Mesendoderm (in vitro differentiated cells): Measurements from ENCODE around the gene IP6K3.

Experiments
- DNase-seq: peaks from one replicate; pipeline ENCODE4 v3.0.0; 2013
- H2AK5ac ChIP-seq: 2 replicates; pipeline ENCODE4 v1.6.1; 2013; ENCODE audit warnings: low read length, inconsistent platforms
- H2BK120ac ChIP-seq: 2 replicates; pipeline ENCODE4 v1.6.1; 2013; ENCODE audit warnings: low read depth, mild to moderate bottlenecking, low read length, moderate library complexity, mixed read lengths
- H2BK15ac ChIP-seq: replicated peaks from 2 replicates; pipeline ENCODE4 v1.6.1; 2013; ENCODE audit warnings: low read depth, mild to moderate bottlenecking, moderate library complexity
- H2BK5ac ChIP-seq: 2 replicates; pipeline ENCODE4 v1.6.1; 2013; ENCODE audit warnings: low read length, inconsistent platforms
- H3K18ac ChIP-seq: 2 replicates; pipeline ENCODE4 v1.6.1; 2013; ENCODE audit warnings: mild to moderate bottlenecking, low read length, mixed read lengths
- H3K23ac ChIP-seq: one replicate; pipeline ENCODE4 v1.6.1; 2013; ENCODE audit warnings: low read length
- H3K27ac ChIP-seq: 2 replicates; pipeline ENCODE4 v1.5.1; 2013; ENCODE audit warnings: low read depth, mild to moderate bottlenecking, inconsistent platforms, low read length, moderate library complexity
- H3K27me3 ChIP-seq: 2 replicates; pipeline ENCODE4 v1.6.1; 2013; ENCODE audit warnings: low read length, control low read depth, mild to moderate bottlenecking, inconsistent platforms; ENCODE audit not compliant: insufficient read depth, poor library complexity
- H3K36me3 ChIP-seq: 2 replicates; pipeline ENCODE4 v1.6.1; 2013; ENCODE audit warnings: low read length, inconsistent platforms; ENCODE audit not compliant: control insufficient read depth, insufficient read depth
- H3K4ac ChIP-seq: one replicate; pipeline ENCODE4 v1.6.1; 2013; ENCODE audit warnings: low read depth, mild to moderate bottlenecking, low read length, moderate library complexity
- H3K4me1 ChIP-seq: 2 replicates; pipeline ENCODE4 v1.6.1; 2013; ENCODE audit warnings: low read depth, low read length, inconsistent platforms; ENCODE audit not compliant: control insufficient read depth
- H3K4me2 ChIP-seq: 2 replicates; pipeline ENCODE4 v1.6.1; 2013; ENCODE audit warnings: low read length
- H3K4me3 ChIP-seq: 2 replicates; pipeline ENCODE4 v1.5.1; 2013; ENCODE audit warnings: mild to moderate bottlenecking, low read length
- H3K56ac ChIP-seq: one replicate; pipeline ENCODE4 v1.6.1; 2013; ENCODE audit warnings: low read length
- H3K79me1 ChIP-seq: 2 replicates; pipeline ENCODE4 v1.6.1; 2013; ENCODE audit warnings: low read length, inconsistent platforms
- H3K79me2 ChIP-seq: 2 replicates; pipeline ENCODE4 v1.6.1; 2013; ENCODE audit warnings: mild to moderate bottlenecking, low read length; ENCODE audit not compliant: control insufficient read depth, insufficient read depth
- H3K9ac ChIP-seq: 2 replicates; pipeline ENCODE4 v1.6.1; 2013; ENCODE audit warnings: low read length, inconsistent platforms
- H4K5ac ChIP-seq: one replicate; pipeline ENCODE4 v1.6.1; 2013; ENCODE audit warnings: low read length
- H4K8ac ChIP-seq: one replicate; pipeline ENCODE4 v1.6.1; 2013; ENCODE audit warnings: low read depth, mild to moderate bottlenecking, control low read depth, low read length, moderate library complexity
- WGBS: extraction: QIAGEN DNeasy Blood & Tissue Kit; methylation state at CpG from one replicate; pipeline ENCODE4 v1.1.7; 2013; ENCODE audit warnings: low lambda C conversion rate, missing lambda C conversion rate; ENCODE audit not compliant: insufficient coverage; ENCODE audit errors: extremely low coverage; 5-methylcytosine and 5-hydroxymethylcytosine counted together

The IP6K3 gene

DNA sequence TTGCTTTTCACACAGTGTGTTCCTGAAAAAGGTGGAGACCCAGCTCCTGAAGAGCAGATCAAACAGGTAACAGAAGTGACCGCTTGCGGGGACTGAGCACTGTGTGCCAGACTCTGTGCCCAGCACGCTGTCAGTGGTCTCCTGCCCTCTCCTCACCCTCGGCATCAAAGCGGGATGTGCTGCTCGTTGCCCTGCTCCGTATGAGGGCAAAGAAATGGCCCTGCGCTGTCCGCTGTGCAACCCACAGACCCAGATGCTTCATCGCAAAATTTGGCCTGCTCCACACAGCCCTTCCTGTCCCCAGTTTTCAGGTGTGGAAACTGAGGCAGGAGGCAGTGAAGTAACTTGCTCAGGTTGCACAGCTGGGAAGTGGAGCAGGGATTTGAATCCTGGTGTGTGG lies 48.9 kb downstream of the IP6K3 start:
- H3K4me1 ChIP-seq, result peaks cover 2% of the 10 kb centered on the region
- WGBS, result no CpG with 5 or more reads among the region's 10 CpGs
- H2BK5ac ChIP-seq, result no peak overlapping the region
- no peak overlapping the region for H3K27ac ChIP-seq
- no peaks in the 10 kb centered on the region for H3K79me1 ChIP-seq
- H2BK120ac ChIP-seq, result no peak overlapping the region
- H3K18ac ChIP-seq, result no peak overlapping the region
- H2BK15ac ChIP-seq, result no peak overlapping the region
- H2AK5ac ChIP-seq, result no peak overlapping the region
- DNase-seq, result no peak
- H4K5ac ChIP-seq, result no peak overlapping the region
- H3K27me3 ChIP-seq, result no peaks in the 10 kb centered on the region
- H3K36me3 ChIP-seq, result peaks cover 9% of the 10 kb centered on the region
- no peak overlapping the region for H4K8ac ChIP-seq
- no peak overlapping the region for H3K9ac ChIP-seq
- H3K23ac ChIP-seq, result no peak overlapping the region
- H3K4me3 ChIP-seq, result no peak overlapping the region
- H3K4me2 ChIP-seq, result no peak overlapping the region
- no peak overlapping the region for H3K4ac ChIP-seq
- H3K79me2 ChIP-seq, result no peaks in the 10 kb centered on the region
- no peak overlapping the region for H3K56ac ChIP-seq

DNA sequence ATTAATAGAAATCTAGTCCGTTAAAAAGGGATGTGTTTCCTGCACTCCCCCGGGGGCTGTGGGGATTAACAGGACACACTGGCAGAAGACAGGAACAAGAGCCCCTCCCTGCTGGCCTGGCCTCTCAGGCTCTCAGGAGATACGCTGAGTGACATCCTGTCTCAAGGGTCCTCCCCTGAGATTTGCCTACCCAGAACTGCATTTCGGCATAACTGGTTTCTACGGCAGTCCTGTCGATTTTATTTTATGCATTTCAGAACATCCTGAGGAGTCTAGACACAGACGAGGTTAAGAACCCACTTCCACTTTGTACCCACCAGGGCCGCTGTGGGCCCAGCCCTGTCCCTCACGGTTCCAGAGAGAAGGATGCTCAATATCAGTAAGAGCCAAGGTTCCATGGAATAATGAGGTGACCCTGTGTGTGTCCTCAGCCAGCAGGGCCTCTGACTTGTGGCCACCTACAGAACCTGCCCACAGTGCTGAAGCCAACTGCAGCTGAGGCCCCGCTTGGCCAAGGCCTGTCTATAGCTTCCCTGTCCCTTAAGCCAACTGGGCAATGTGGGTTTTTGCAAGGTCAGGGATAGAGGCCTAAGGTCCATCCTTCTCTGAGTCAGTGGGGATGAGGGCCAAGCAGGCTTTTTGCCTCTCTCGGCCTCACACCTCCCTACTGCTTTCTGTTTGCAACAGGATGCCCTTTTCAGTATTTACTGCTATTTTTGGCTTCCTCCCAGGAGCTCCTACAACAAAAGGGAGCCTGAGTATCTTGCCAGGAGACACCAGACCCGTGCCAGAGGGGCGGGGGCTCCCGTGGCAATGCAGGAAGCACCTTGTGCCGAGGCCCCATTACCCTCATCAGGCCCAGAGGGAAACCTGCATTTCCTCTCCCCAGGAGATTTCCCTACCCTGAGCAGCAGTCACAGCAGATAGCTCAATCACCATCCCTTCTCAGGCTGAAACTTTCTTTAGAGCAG lies 49.9 kb downstream of the IP6K3 start:
- no peak overlapping the region for H2AK5ac ChIP-seq
- H3K56ac ChIP-seq, result no peak overlapping the region
- H3K27me3 ChIP-seq, result no peaks in the 10 kb centered on the region
- no peak overlapping the region for H2BK15ac ChIP-seq
- peak overlapping the region; percentile 30 for H3K27ac ChIP-seq
- no peaks in the 10 kb centered on the region for H3K79me1 ChIP-seq
- no peak overlapping the region for H2BK120ac ChIP-seq
- H3K23ac ChIP-seq, result no peak overlapping the region
- no peak overlapping the region for H3K4me2 ChIP-seq
- H3K4ac ChIP-seq, result no peak overlapping the region
- WGBS, result no CpG with 5 or more reads among the region's 15 CpGs
- no peak overlapping the region for H3K18ac ChIP-seq
- no peak overlapping the region for H4K5ac ChIP-seq
- no peak overlapping the region for H4K8ac ChIP-seq
- no peak overlapping the region for H3K9ac ChIP-seq
- H3K79me2 ChIP-seq, result no peaks in the 10 kb centered on the region
- DNase-seq, result no peak
- peaks cover 3% of the 10 kb centered on the region for H3K4me1 ChIP-seq
- no peak overlapping the region for H3K4me3 ChIP-seq
- H3K36me3 ChIP-seq, result peaks cover 9% of the 10 kb centered on the region
- no peak overlapping the region for H2BK5ac ChIP-seq

DNA sequence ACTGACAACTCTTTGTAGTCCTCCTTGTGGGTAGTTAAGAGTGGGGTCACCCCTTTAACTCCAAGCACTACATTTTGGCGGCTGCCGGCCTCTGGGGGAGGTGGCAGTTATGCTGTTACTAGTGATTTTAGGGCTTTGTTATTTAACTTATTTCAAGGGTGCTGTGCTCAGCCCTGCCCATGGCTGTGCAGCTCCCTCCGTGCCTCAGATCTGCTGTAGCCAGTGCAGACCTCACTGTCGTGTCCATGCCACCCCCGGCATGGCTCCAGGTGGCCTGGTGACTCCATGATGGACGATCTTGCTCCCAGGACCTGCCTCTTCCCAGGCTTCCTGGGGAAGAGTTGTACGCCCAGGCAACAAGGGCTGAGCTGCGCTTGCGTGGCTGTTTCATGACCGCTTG lies 50.6 kb downstream of the IP6K3 start:
- peaks cover 4% of the 10 kb centered on the region for H3K4me1 ChIP-seq
- DNase-seq, result no peak
- H3K9ac ChIP-seq, result no peak overlapping the region
- H2BK15ac ChIP-seq, result no peak overlapping the region
- no peak overlapping the region for H3K4me2 ChIP-seq
- no peak overlapping the region for H4K5ac ChIP-seq
- no peak overlapping the region for H3K4me3 ChIP-seq
- H3K18ac ChIP-seq, result no peak overlapping the region
- no CpG with 5 or more reads among the region's 10 CpGs for WGBS
- no peak overlapping the region for H4K8ac ChIP-seq
- peaks cover 9% of the 10 kb centered on the region for H3K36me3 ChIP-seq
- no peak overlapping the region for H3K27ac ChIP-seq
- H3K27me3 ChIP-seq, result no peaks in the 10 kb centered on the region
- no peak overlapping the region for H2BK120ac ChIP-seq
- no peaks in the 10 kb centered on the region for H3K79me2 ChIP-seq
- no peak overlapping the region for H2BK5ac ChIP-seq
- H3K23ac ChIP-seq, result no peak overlapping the region
- no peak overlapping the region for H2AK5ac ChIP-seq
- H3K79me1 ChIP-seq, result no peaks in the 10 kb centered on the region
- H3K4ac ChIP-seq, result no peak overlapping the region
- H3K56ac ChIP-seq, result no peak overlapping the region

DNA sequence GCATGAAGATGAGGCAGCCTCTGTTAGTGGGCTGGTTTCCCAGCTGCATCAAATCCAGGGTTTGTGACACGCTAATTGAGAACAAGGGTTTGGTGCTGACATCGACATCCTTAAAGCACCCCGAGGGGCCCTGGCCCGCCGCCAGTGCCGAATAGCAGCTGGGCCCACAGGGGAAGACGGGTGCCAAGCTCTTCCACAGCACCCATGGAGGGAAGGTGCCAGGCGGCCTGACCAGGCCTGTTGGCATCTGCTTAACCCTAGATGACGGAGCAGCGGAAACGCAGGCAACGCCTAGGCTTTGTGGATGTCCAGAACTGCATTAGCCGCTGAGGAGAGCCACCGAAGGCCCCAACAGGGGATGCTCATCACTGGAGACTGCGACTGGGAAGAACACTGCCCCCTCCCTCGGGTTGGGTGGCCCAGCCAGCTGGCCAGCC lies 51.2 kb downstream of the IP6K3 start:
- H3K27ac ChIP-seq, result no peak overlapping the region
- H2BK120ac ChIP-seq, result no peak overlapping the region
- no peak overlapping the region for H4K8ac ChIP-seq
- H2BK15ac ChIP-seq, result no peak overlapping the region
- no peak overlapping the region for H3K4me3 ChIP-seq
- H3K9ac ChIP-seq, result no peak overlapping the region
- no peak overlapping the region for H4K5ac ChIP-seq
- H3K56ac ChIP-seq, result no peak overlapping the region
- no peaks in the 10 kb centered on the region for H3K79me2 ChIP-seq
- H2BK5ac ChIP-seq, result no peak overlapping the region
- no peaks in the 10 kb centered on the region for H3K79me1 ChIP-seq
- no peak overlapping the region for H3K4ac ChIP-seq
- H3K36me3 ChIP-seq, result peaks cover 9% of the 10 kb centered on the region
- H3K4me2 ChIP-seq, result no peak overlapping the region
- WGBS, result no CpG with 5 or more reads among the region's 16 CpGs
- H2AK5ac ChIP-seq, result no peak overlapping the region
- H3K18ac ChIP-seq, result no peak overlapping the region
- H3K4me1 ChIP-seq, result peaks cover 4% of the 10 kb centered on the region
- DNase-seq, result no peak
- no peaks in the 10 kb centered on the region for H3K27me3 ChIP-seq
- no peak overlapping the region for H3K23ac ChIP-seq

DNA sequence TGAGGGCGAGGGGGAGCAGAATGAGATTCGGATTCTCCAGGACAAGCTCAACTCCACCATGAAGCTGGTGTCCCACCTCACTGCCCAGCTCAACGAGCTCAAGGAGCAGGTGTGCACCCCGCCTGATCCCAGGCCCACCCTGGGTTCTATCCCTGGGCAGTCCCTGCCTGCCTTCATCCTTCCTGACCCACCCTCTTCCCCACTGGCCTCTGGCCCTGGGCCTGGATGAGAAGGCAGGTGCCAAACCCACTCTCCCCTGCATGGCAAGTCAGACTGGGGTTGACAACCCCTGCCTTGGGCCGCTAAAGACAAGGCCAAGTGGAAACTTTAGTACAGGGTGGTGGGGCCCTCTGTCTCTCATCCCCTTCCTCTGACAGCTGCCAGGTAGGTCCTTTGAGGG lies 51.7 kb downstream of the IP6K3 start:
- Histone ChIP-seq H3K4ac (no peak overlapping the region), H3K18ac (no peak overlapping the region), H3K79me1 (no peaks in the 10 kb centered on the region), H2AK5ac (no peak overlapping the region), H4K8ac (no peak overlapping the region), H2BK15ac (no peak overlapping the region), H2BK5ac (no peak overlapping the region), H4K5ac (no peak overlapping the region), H3K27ac (no peak overlapping the region), H3K4me2 (no peak overlapping the region), H3K4me3 (no peak overlapping the region), H3K36me3 (peaks cover 7% of the 10 kb centered on the region), H3K4me1 (peaks cover 4% of the 10 kb centered on the region), H3K23ac (no peak overlapping the region), H3K79me2 (no peaks in the 10 kb centered on the region), H2BK120ac (no peak overlapping the region), H3K9ac (no peak overlapping the region), H3K56ac (no peak overlapping the region), H3K27me3 (no peaks in the 10 kb centered on the region)
- DNase-seq, result no peak
- no CpG with 5 or more reads among the region's 5 CpGs for WGBS
